Suprapubic skin (tissue), 3 donors: ENCODE results near the gene GPR135.

Experiments used
- CTCF ChIP-seq, 2 donors: fragments of 200-600 bp in 1 of 2; fragments of 450-650 bp in 1 of 2; sonication (generic) in 1 of 2; IDR thresholded peaks; one replicate each; pipeline ENCODE4 v1.5.1; 2016 to 2019; ENCODE audit warnings: antibody characterized with exemption in 2 of 2, mild to moderate bottlenecking in 1 of 2, moderate library complexity in 1 of 2
- POLR2AphosphoS5 ChIP-seq, 3 donors: sonication (generic); formaldehyde crosslinking; IDR thresholded peaks; one replicate each; pipeline ENCODE4 v1.6.1; 2017; ENCODE audit warnings: antibody characterized with exemption in 3 of 3

DNA sequence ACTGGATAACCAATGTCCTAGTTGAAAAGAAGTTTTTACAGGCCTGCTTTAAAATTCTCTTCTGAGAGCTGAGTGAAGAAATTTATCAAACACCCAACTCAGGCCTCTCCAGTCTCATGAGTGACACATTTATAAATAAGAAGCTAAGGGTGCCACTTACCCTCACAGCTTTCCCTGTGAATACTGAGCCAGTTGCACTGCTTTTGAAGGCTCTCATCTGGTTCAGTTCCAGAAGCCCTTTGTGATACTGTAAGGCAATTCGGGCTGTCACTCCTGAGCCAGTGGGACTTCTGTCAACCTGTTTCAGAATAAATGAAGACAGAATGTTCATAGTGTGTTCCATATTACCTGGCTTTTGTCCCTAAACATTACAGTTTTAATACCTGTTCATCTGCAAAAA, 10.5 kb upstream of the GPR135 start:
- no peak for TF ChIP-seq POLR2AphosphoS5 (IDR thresholded peaks at IDR 0.05)
- TF ChIP-seq CTCF (IDR thresholded peaks at IDR 0.05), result no peak
